ENCODE data around the gene SLCO6A1.

Gene SLCO6A1, protein sequence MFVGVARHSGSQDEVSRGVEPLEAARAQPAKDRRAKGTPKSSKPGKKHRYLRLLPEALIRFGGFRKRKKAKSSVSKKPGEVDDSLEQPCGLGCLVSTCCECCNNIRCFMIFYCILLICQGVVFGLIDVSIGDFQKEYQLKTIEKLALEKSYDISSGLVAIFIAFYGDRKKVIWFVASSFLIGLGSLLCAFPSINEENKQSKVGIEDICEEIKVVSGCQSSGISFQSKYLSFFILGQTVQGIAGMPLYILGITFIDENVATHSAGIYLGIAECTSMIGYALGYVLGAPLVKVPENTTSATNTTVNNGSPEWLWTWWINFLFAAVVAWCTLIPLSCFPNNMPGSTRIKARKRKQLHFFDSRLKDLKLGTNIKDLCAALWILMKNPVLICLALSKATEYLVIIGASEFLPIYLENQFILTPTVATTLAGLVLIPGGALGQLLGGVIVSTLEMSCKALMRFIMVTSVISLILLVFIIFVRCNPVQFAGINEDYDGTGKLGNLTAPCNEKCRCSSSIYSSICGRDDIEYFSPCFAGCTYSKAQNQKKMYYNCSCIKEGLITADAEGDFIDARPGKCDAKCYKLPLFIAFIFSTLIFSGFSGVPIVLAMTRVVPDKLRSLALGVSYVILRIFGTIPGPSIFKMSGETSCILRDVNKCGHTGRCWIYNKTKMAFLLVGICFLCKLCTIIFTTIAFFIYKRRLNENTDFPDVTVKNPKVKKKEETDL

DNA sequence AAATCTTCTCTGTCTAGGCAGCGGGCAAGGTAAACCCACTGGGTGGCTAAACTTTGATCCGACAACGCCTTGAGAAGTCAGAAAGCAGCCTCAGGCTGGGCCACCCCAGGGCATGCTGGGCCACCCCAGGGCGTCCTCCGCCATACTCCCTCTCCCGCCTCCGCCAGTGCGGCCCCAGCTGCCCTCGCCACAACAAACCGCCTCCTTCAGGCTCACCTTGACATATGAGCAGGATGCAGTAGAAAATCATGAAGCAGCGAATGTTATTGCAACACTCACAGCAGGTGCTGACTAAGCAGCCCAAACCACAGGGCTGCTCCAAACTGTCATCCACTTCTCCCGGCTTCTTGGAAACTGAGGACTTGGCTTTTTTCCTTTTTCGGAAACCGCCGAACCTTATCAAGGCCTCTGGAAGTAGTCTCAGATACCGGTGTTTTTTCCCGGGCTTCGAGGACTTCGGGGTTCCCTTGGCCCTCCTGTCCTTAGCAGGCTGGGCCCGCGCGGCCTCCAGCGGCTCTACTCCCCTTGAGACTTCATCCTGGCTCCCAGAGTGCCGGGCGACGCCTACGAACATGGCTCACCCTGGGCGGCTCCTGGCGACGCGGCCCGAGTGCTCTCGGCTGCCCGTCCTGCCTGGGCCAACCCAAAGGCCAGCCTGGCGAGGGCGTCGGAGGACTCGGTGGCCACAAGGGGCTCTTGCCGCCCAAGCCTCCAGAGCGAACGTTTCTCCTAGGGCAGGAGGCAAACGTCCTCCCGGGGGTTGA lies at the start of gene SLCO6A1:
Gene SLCO6A1 (minus strand): TSS at position 731 of the 764 bp plus-strand sequence. CDS start 157 bp downstream, at position 574.
- H3K27ac ChIP-seq: no peak within 1 kb of the TSS
- TF ChIP-seq, protein P1, sequence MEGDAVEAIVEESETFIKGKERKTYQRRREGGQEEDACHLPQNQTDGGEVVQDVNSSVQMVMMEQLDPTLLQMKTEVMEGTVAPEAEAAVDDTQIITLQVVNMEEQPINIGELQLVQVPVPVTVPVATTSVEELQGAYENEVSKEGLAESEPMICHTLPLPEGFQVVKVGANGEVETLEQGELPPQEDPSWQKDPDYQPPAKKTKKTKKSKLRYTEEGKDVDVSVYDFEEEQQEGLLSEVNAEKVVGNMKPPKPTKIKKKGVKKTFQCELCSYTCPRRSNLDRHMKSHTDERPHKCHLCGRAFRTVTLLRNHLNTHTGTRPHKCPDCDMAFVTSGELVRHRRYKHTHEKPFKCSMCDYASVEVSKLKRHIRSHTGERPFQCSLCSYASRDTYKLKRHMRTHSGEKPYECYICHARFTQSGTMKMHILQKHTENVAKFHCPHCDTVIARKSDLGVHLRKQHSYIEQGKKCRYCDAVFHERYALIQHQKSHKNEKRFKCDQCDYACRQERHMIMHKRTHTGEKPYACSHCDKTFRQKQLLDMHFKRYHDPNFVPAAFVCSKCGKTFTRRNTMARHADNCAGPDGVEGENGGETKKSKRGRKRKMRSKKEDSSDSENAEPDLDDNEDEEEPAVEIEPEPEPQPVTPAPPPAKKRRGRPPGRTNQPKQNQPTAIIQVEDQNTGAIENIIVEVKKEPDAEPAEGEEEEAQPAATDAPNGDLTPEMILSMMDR (IDR thresholded peaks at IDR 0.05): no peak
- no peak for TF ChIP-seq ZFX (IDR thresholded peaks at IDR 0.05; ENCODE audit: borderline replicate concordance)

DNA sequence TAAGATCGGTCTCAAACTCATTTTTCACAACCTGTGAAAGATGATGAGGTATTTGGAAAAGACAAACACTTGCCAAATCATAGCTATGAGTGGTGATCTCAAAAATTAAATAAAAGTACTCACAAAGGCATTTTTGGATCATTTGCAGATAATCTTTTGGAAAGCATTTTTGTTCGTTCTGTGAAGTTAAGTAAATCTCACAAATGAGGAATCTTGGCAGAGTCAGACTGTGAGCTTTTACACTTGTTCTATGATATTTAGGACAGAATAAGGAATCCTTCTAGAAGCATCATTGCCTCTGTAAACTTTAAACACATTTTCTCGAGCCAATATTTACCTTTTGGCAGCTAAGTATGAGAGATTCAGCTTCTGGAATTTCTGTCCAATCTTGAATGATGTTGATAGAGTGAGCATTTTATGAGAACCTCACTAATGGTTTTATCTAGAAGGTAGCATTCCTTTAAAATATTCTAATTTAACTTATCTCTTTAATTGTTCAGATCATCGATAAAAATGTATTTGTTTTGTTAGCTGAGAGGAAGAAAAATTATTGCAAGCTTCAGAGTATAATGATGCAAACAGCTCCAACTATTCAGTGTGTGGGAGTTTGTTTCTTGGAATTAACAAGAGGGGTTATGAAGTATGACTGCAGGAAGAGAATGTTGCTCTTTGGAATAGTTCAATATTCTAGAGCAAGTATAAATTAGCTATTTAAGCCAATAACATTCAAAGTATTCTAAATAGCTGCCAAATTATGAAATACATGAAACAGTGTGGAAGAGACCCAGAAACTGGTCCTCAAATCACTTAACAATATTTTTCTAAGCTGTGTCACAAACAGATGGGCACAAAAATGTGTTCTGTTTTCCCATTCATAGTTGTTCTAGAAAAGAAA lies 48.6 kb upstream of the SLCO6A1 start:
- TF ChIP-seq, protein P1 (IDR thresholded peaks at IDR 0.05): no peak
- TF ChIP-seq ZFX (IDR thresholded peaks at IDR 0.05; ENCODE audit: borderline replicate concordance): no peak
- no peak overlapping the region for H3K27ac ChIP-seq

DNA sequence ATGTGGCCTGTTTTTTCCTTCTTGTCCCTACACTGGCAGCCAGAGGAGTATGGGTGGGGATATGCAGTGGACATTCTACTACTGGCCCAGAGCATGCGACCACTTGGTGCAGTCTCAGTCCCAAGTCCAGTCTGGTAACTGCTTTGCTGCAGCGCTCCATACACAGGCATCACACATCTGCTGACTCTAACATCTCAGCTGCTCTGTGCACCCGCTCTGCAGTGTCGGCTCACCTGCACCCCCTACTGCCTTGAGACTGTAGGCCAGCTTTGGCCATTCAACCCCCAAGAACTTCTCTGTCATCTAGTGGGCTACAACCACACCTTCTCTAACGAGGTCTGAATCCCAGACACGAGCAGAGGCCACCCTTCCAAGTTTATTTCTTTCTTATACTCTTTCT lies 46.4 kb upstream of the SLCO6A1 start:
- TF ChIP-seq ZFX (IDR thresholded peaks at IDR 0.05; ENCODE audit: borderline replicate concordance): no peak
- TF ChIP-seq, protein P1 (IDR thresholded peaks at IDR 0.05): peak; percentile 29

DNA sequence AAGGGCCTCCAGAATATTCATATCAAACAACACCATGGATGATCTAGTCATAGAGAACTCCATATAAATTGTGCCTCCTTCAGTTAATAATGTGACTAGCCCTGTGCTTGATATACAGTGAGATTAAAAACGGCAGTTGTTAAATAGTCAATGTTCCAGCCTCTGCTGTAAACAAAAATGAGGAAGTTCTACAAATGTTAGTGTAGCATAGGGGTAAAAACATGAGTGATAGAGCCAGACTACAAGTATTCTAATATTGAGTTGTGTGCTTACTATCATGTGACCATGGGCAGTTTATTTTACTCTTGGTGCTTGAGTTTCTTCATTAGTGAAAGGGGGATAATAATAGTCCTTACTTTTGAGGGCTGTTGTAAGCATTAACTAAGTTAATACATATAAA lies 43.3 kb upstream of the SLCO6A1 start:
- H3K27ac ChIP-seq: no peak overlapping the region
- TF ChIP-seq ZFX (IDR thresholded peaks at IDR 0.05; ENCODE audit: borderline replicate concordance): no peak
- TF ChIP-seq, protein P1 (IDR thresholded peaks at IDR 0.05): no peak

More for the DNA sequence above, 46.4 kb upstream of the SLCO6A1 start:
- no peak overlapping the region for H3K27ac ChIP-seq

DNA sequence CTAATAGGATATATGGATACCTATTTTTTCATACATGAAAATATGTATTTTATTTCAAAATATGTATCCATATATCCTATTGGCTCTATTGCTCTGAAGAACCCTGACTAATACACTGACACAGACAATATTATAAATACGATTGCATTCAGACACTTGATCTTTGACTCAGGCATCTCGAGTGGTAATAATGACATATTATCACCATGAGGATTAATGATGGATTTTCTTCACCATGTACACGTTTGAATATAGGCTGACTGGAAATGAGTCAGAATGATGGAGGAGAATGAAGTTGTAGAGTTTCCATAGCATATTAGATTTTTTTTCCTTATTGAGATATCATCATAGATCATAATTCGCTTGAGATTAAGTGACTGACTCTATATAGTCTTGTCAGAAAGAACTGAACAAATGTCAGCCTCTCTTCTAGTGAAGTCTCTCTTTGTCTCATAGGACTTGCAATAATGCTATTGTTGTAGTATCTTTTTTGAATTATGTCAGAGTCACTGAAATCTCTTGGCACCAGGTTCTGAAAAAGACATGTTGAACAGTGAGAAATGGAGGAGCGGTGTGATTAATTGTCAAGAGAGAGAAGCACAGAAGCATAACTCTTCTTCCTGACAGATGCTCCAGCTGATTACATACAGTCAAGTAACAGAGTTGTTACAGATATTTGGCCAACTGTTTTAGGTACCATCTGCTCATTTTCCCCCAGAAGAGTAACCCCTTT lies 41.4 kb upstream of the SLCO6A1 start:
- no peak for TF ChIP-seq ZFX (IDR thresholded peaks at IDR 0.05; ENCODE audit: borderline replicate concordance)
- TF ChIP-seq, protein P1 (IDR thresholded peaks at IDR 0.05): no peak
- no peak overlapping the region for H3K27ac ChIP-seq

DNA sequence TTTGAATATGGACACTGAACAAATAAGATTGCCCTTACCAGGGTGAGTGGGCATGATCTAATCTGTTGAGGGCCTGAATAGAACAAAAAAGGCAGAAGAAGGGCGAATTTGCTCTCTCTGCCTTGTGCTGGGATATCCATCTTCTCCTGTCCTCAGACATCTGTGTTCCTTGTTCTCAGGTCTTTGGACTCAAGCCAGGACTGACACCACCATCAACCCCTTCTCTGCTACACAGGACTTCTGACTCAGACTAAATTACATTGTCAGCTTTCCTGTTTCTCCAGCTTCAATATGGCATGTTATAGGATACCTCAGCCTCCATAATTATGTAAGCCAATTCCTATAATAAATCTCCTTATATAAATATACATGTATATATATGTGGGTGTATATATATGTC lies 40.8 kb upstream of the SLCO6A1 start:
- H3K27ac ChIP-seq: no peak overlapping the region
- no peak for TF ChIP-seq ZFX (IDR thresholded peaks at IDR 0.05; ENCODE audit: borderline replicate concordance)
- TF ChIP-seq, protein P1 (IDR thresholded peaks at IDR 0.05): no peak

Measured in 22Rv1 (cell line).